HepG2 (cell line): ENCODE measurements around the gene GGACT. TPM values are rescaled to one million over a fixed set of nuclear protein-coding genes. Genes with fewer than 3 reads are reported as not detected.
A peak's percentile ranks its signal among the peaks of the same experiment; 100 is the strongest.

Experiments
- ATAC-seq: fragments of 200-7000 bp; cut with Tn5 transposase; 3 replicates; pipeline ENCODE4 v1.9.1; 2020; ENCODE audit warnings: mild to moderate bottlenecking, moderate library complexity
- BruUV-seq: library from RNA; stranded (reverse); fragments of 400-500 nt; replicated peaks from 2 replicates; lab custom pipeline; 2021; lab: Mats Ljungman, UMichigan
- CTCF ChIA-PET: fragments of 300-600 bp; formaldehyde crosslinking; extraction: SDS; loops from one replicate; lab custom pipeline; 2021; ENCODE audit warnings: low total read pairs, inconsistent platforms, low intra/inter-chr PET ratio; lab: Yijun Ruan, JAX
- POLR2A ChIA-PET: fragments of 350-600 bp; sonication (Branson Sonifier 250); formaldehyde crosslinking; loops from one replicate; lab custom pipeline; 2020; ENCODE audit warnings: antibody characterized with exemption, inconsistent platforms; lab: Yijun Ruan, JAX
- DNase-seq: peaks from one replicate; pipeline ENCODE4 v3.0.0-alpha.2; 2015; ENCODE audit warnings: low spot score
- FAIRE-seq: peaks from 3 replicates; lab custom pipeline; 2011; peaks lifted over from hg19 to GRCh38; lab: Jason Lieb, UNC
- H2AFZ ChIP-seq: one replicate; pipeline ENCODE4 v1.6.1; 2011; ENCODE audit warnings: low read length, inconsistent platforms
- H3K27ac ChIP-seq: fragments of 300-600 bp; 3 replicates; pipeline ENCODE4 v1.8.0; 2011; ENCODE audit warnings: mixed run types, mild to moderate bottlenecking, mixed read lengths, low read length, inconsistent platforms; ENCODE audit not compliant: insufficient read depth; ENCODE audit errors: extremely low read length
- H3K27me3 ChIP-seq, 2 experiments: fragments of 200-600 bp in 1 of 2; 2 replicates in 1 of 2; 3 replicates in 1 of 2; pipeline versions ENCODE4 v1.6.0 to v1.8.0; 2011; ENCODE audit warnings: low read length in 2 of 2, mild to moderate bottlenecking in 2 of 2, moderate library complexity in 2 of 2, inconsistent platforms in 1 of 2; ENCODE audit not compliant: insufficient read depth in 2 of 2, control insufficient read depth in 1 of 2
- H3K36me3 ChIP-seq, 2 experiments: fragments of 200-600 bp in 1 of 2; replicated peaks in 1 of 2; 2 replicates in 1 of 2; 3 replicates in 1 of 2; pipeline versions ENCODE4 v1.5.1 to v1.8.0; 2011; ENCODE audit warnings: low read length in 2 of 2, inconsistent platforms in 1 of 2; ENCODE audit not compliant: insufficient read depth in 2 of 2, control insufficient read depth in 1 of 2
- H3K4me1 ChIP-seq: 2 replicates; pipeline ENCODE4 v1.5.1; 2012; ENCODE audit warnings: low read length, inconsistent platforms; ENCODE audit not compliant: insufficient read depth
- H3K4me2 ChIP-seq: 2 replicates; pipeline ENCODE4 v1.6.0; 2011; ENCODE audit warnings: low read depth, low read length, inconsistent platforms
- H3K4me3 ChIP-seq, 3 experiments: fragments of 200-600 bp in 1 of 3; sonication (generic), shearing (Covaris generic) in 1 of 3; replicated peaks in 1 of 3; 2 replicates each; pipeline ENCODE4 v1.5.1; 2011 to 2016; ENCODE audit warnings: low read length in 3 of 3, inconsistent platforms in 2 of 3, low read depth in 2 of 3, mild to moderate bottlenecking in 2 of 3, control low read depth in 1 of 3, mixed read lengths in 1 of 3; ENCODE audit not compliant: insufficient read depth in 1 of 3
- H3K79me2 ChIP-seq: one replicate; pipeline ENCODE4 v1.6.1; 2011; ENCODE audit warnings: low read length, inconsistent platforms; ENCODE audit not compliant: insufficient read depth
- H3K9ac ChIP-seq: 2 replicates; pipeline ENCODE4 v1.6.0; 2011; ENCODE audit warnings: mild to moderate bottlenecking, low read depth, low read length, inconsistent platforms; ENCODE audit not compliant: insufficient read depth
- H3K9me3 ChIP-seq: 2 replicates; pipeline ENCODE4 v1.5.1; 2012; ENCODE audit warnings: mild to moderate bottlenecking, low read length
- H4K20me1 ChIP-seq: 2 replicates; pipeline ENCODE4 v1.6.0; 2011; ENCODE audit warnings: inconsistent platforms, mild to moderate bottlenecking, low read length, moderate library complexity; ENCODE audit not compliant: insufficient read depth
- ELK4 ChIP-seq: sonication (generic); formaldehyde crosslinking; IDR thresholded peaks from 2 replicates; pipeline ENCODE4 v1.9.0; 2021; ENCODE audit warnings: missing genetic modification reagents, borderline replicate concordance
- STAT6 ChIP-seq: sonication (generic); formaldehyde crosslinking; IDR thresholded peaks from 2 replicates; pipeline ENCODE4 v1.4.0; 2020; ENCODE audit warnings: missing genetic modification reagents, mild to moderate bottlenecking, borderline replicate concordance
- TCF7 ChIP-seq: sonication (generic); IDR thresholded peaks from 2 replicates; pipeline ENCODE4 v1.6.1; 2016; ENCODE audit warnings: antibody characterized with exemption, low read depth
- ZBTB43 ChIP-seq: sonication (generic); formaldehyde crosslinking; conservative IDR thresholded peaks from 2 replicates; pipeline ENCODE4 v1.4.0; 2020; ENCODE audit warnings: missing genetic modification reagents
- ZNF552 ChIP-seq: sonication (generic); formaldehyde crosslinking; IDR thresholded peaks from 2 replicates; pipeline ENCODE4 v1.9.0; 2022; ENCODE audit warnings: missing genetic modification reagents, mild to moderate bottlenecking, borderline replicate concordance
- ZNF652 ChIP-seq: IDR thresholded peaks from 2 replicates; pipeline ENCODE4 v1.6.1; 2016; ENCODE audit warnings: low read depth, borderline replicate concordance
- ZNF773 ChIP-seq: sonication (generic); formaldehyde crosslinking; IDR thresholded peaks from 2 replicates; pipeline ENCODE4 v1.4.0; 2020; ENCODE audit warnings: missing genetic modification reagents, borderline replicate concordance
- WGBS: methylation state at CpG from one replicate; pipeline ENCODE4 v1.1.6; 2017; ENCODE audit warnings: low lambda C conversion rate; 5-methylcytosine and 5-hydroxymethylcytosine counted together
- in situ Hi-C: cut with HindIII; loops from 2 replicates; pipeline ENCODE4 v1.10.0; 2017; ENCODE audit warnings: low pct_unique_long_range_greater_than_20kb; ENCODE audit not compliant: extremely low pct_ligation_motif_present
- intact Hi-C: fragments of 100-400 bp; cut with micrococcal nuclease; formaldehyde crosslinking; loops from one replicate; pipeline ENCODE4 v1.10.0; 2022; ENCODE audit not compliant: unreplicated experiment
- polyA plus RNA-seq, 8 experiments: library from polyadenylated mRNA; depleted of rRNA in 3 of 8; stranded (reverse) in 7 of 8; unstranded in 1 of 8; fragments of >200 nt; fragmentation: Illumina TruSeq in 4 of 8; extraction: Trizol in 4 of 8; gene quantifications; 2 replicates each; pipeline versions ENCODE4 v1.2.1 to v1.2.3, GENCODE V29; 2011 to 2016; ENCODE audit warnings: low read depth in 4 of 8, missing spikeins in 1 of 8, mixed read lengths in 1 of 8; ENCODE audit not compliant: insufficient read depth in 1 of 8
- total RNA-seq, 5 experiments: library from RNA; depleted of rRNA; stranded (reverse); fragments of >200 nt; fragmentation: Illumina TruSeq; extraction: Trizol; gene quantifications; 2 replicates each; pipeline ENCODE4 v1.2.3, GENCODE V29; 2016; ENCODE audit warnings: low read depth in 1 of 5

Gene GGACT
- total and polyA plus RNA-seq, 2 of the 13 experiments (the other 11 are each of a cell fraction or from before 2014, with no cell fraction given) = 1.7 to 1.9 TPM

- no peak for TF ChIP-seq ZNF773 (CRISPR knock-in tag)
- TF ChIP-seq ZBTB43 (CRISPR knock-in tag) = no peak
- TF ChIP-seq STAT6 (CRISPR knock-in tag) = no peak
- no peak for TF ChIP-seq ZNF552 (CRISPR knock-in tag)
These were observed 44.9 kb upstream of the GGACT start (continued) for GRCh38 chr13:100633461-100633860.

GRCh38 chr13:100630555-100630954, 42.0 kb upstream of the GGACT start:
- ChIA-PET CTCF (no interaction called here), POLR2A (no interaction called here)
- WGBS = 79% methylated on average over 8 of the region's 8 CpGs
- Histone ChIP-seq H3K4me3 (no peak overlapping the region), H2AFZ (no peak overlapping the region), H3K9me3 (no peaks in the 10 kb centered on the region)
- peak; percentile 33 for DNase-seq
- intact Hi-C loops (no loop called here), in situ Hi-C loops (no loop called here)
- ATAC-seq = peak; percentile 56
- no TSS peak for BruUV-seq
- no peak for TF ChIP-seq ELK4 (CRISPR knock-in tag)
- peak; percentile 35; the same call in 1 of the 2 replicates for TF ChIP-seq ZNF652 (CRISPR knock-in tag)
- TF ChIP-seq TCF7 = peak; percentile 37; the same call in 1 of the 2 replicates
- TF ChIP-seq, all 625 proteins: peak for 2
- H4K20me1 ChIP-seq = no peaks in the 10 kb centered on the region
- no peaks in the 10 kb centered on the region for H3K27me3 ChIP-seq
- H3K9ac ChIP-seq = no peak overlapping the region
- FAIRE-seq = no peak
- peak overlapping the region; percentile 33 for H3K27ac ChIP-seq
- peaks cover 12% of the 10 kb centered on the region for H3K4me1 ChIP-seq
- no peak overlapping the region for H3K4me2 ChIP-seq
- peaks cover 11 to 53% of the 10 kb centered on the region in 2 experiments for H3K36me3 ChIP-seq
- H3K79me2 ChIP-seq = no peaks in the 10 kb centered on the region
